GM12878 (cell line): ENCODE measurements around the gene HSD17B14. TPM values are rescaled to one million over a fixed set of nuclear protein-coding genes. Genes with fewer than 3 reads are reported as not detected.

Experiments
- DPF2 ChIP-seq: fragments of 450-650 bp; IDR thresholded peaks from 2 replicates; pipeline ENCODE4 v1.6.1; 2017; ENCODE audit warnings: mild to moderate bottlenecking
- IKZF2 ChIP-seq, 2 experiments: fragments of 450-650 bp; IDR thresholded peaks; 2 replicates each; pipeline ENCODE4 v1.6.1; 2017; ENCODE audit warnings: mild to moderate bottlenecking in 2 of 2, moderate library complexity in 2 of 2
- KAT2A ChIP-seq: conservative IDR thresholded peaks from 2 replicates; pipeline ENCODE4 v1.6.1; 2011; ENCODE audit warnings: low read depth, low read length; ENCODE audit not compliant: control insufficient read depth
- MYC ChIP-seq: IDR thresholded peaks from 2 replicates; pipeline ENCODE4 v1.6.1; 2011; ENCODE audit warnings: mild to moderate bottlenecking, low read length, moderate library complexity, inconsistent platforms; ENCODE audit not compliant: insufficient read depth, insufficient replicate concordance, insufficient read length, severe bottlenecking
- NFYA ChIP-seq: IDR thresholded peaks from 2 replicates; pipeline ENCODE4 v1.6.1; 2011; ENCODE audit warnings: low read depth, mild to moderate bottlenecking, low read length, improper control_type of control experiment, borderline replicate concordance
- PAX5 ChIP-seq: IDR thresholded peaks from 2 replicates; pipeline ENCODE4 v1.6.1; 2011; ENCODE audit warnings: low read depth, low read length, borderline replicate concordance
- SMAD1 ChIP-seq: fragments of 450-650 bp; IDR thresholded peaks from 2 replicates; pipeline ENCODE4 v1.6.1; 2018; ENCODE audit warnings: mild to moderate bottlenecking, low read depth; ENCODE audit not compliant: partially characterized antibody
- SREBF2 ChIP-seq: IDR thresholded peaks from 2 replicates; pipeline ENCODE4 v1.6.1; 2012; ENCODE audit warnings: mild to moderate bottlenecking, low read length
- ZBTB11 ChIP-seq: fragments of 450-650 bp; formaldehyde crosslinking; IDR thresholded peaks from 2 replicates; pipeline ENCODE4 v1.5.0; 2022; ENCODE audit warnings: mild to moderate bottlenecking, missing genetic modification characterization
- polyA plus RNA-seq, 11 experiments: library from polyadenylated mRNA; depleted of rRNA in 4 of 11; unstranded in 6 of 11; stranded (reverse) in 5 of 11; fragments of >200 nt; fragmentation: Nextera tagmentation in 4 of 11; fragmentation: Illumina TruSeq in 1 of 11; extraction: Ambion mirVana in 4 of 11; extraction: Trizol in 1 of 11; gene quantifications; 1 replicate in 1 of 11; 2 replicates in 10 of 11; pipeline versions ENCODE4 v1.2.1 to v1.2.3, GENCODE V29; 2011 to 2016; ENCODE audit warnings: inconsistent platforms in 2 of 11, missing spikeins in 2 of 11, low read depth in 1 of 11
- total RNA-seq, 4 experiments: library from RNA; depleted of rRNA in 3 of 4; stranded (reverse); fragments of >200 nt in 3 of 4; fragmentation: Illumina TruSeq in 1 of 4; extraction: Trizol in 1 of 4; gene quantifications; 2 replicates each; pipeline versions ENCODE4 v1.2.1 to v1.2.3, GENCODE V29; 2013 to 2021
- TF ChIP-seq, protein P1 (sequence below): fragments of 450-650 bp; conservative IDR thresholded peaks from 2 replicates; pipeline ENCODE4 v1.6.1; 2017; ENCODE audit warnings: mild to moderate bottlenecking, moderate library complexity
- TF ChIP-seq, protein P2 (sequence below): fragments of 150-350 bp; IDR thresholded peaks from 2 replicates; pipeline ENCODE4 v1.6.1; 2014; ENCODE audit warnings: mild to moderate bottlenecking, low read depth, low read length
- TF ChIP-seq, protein P3 (sequence below): fragments of 150-350 bp; IDR thresholded peaks from 2 replicates; pipeline ENCODE4 v1.6.1; 2016; ENCODE audit warnings: low read depth, low read length
- TF ChIP-seq, protein P4 (sequence below): fragments of 450-650 bp; IDR thresholded peaks from 2 replicates; pipeline ENCODE4 v1.6.1; 2016; ENCODE audit warnings: mild to moderate bottlenecking, moderate library complexity, borderline replicate concordance

Gene HSD17B14
- total and polyA plus RNA-seq, 10 of the 15 experiments (the other 5 are each of a cell fraction or from before 2014, with no cell fraction given), result 0.21 to 4.1 (median 0.61) TPM

GRCh38 chr19:48881741-48882657 lies 45.7 kb upstream of the HSD17B14 start (continued):
- TF ChIP-seq, protein P1, sequence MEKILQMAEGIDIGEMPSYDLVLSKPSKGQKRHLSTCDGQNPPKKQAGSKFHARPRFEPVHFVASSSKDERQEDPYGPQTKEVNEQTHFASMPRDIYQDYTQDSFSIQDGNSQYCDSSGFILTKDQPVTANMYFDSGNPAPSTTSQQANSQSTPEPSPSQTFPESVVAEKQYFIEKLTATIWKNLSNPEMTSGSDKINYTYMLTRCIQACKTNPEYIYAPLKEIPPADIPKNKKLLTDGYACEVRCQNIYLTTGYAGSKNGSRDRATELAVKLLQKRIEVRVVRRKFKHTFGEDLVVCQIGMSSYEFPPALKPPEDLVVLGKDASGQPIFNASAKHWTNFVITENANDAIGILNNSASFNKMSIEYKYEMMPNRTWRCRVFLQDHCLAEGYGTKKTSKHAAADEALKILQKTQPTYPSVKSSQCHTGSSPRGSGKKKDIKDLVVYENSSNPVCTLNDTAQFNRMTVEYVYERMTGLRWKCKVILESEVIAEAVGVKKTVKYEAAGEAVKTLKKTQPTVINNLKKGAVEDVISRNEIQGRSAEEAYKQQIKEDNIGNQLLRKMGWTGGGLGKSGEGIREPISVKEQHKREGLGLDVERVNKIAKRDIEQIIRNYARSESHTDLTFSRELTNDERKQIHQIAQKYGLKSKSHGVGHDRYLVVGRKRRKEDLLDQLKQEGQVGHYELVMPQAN, result no peak
- TF ChIP-seq, protein P2, sequence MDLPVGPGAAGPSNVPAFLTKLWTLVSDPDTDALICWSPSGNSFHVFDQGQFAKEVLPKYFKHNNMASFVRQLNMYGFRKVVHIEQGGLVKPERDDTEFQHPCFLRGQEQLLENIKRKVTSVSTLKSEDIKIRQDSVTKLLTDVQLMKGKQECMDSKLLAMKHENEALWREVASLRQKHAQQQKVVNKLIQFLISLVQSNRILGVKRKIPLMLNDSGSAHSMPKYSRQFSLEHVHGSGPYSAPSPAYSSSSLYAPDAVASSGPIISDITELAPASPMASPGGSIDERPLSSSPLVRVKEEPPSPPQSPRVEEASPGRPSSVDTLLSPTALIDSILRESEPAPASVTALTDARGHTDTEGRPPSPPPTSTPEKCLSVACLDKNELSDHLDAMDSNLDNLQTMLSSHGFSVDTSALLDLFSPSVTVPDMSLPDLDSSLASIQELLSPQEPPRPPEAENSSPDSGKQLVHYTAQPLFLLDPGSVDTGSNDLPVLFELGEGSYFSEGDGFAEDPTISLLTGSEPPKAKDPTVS, result no peak
- TF ChIP-seq DPF2 (no peak), IKZF2 (IDR thresholded peaks at IDR 0.05) (no peak), SREBF2 (no peak), SMAD1 (no peak), MYC (no peak), ZBTB11 (CRISPR knock-in tag) (no peak), KAT2A (no peak), NFYA (no peak), PAX5 (no peak)
- TF ChIP-seq, protein P3, sequence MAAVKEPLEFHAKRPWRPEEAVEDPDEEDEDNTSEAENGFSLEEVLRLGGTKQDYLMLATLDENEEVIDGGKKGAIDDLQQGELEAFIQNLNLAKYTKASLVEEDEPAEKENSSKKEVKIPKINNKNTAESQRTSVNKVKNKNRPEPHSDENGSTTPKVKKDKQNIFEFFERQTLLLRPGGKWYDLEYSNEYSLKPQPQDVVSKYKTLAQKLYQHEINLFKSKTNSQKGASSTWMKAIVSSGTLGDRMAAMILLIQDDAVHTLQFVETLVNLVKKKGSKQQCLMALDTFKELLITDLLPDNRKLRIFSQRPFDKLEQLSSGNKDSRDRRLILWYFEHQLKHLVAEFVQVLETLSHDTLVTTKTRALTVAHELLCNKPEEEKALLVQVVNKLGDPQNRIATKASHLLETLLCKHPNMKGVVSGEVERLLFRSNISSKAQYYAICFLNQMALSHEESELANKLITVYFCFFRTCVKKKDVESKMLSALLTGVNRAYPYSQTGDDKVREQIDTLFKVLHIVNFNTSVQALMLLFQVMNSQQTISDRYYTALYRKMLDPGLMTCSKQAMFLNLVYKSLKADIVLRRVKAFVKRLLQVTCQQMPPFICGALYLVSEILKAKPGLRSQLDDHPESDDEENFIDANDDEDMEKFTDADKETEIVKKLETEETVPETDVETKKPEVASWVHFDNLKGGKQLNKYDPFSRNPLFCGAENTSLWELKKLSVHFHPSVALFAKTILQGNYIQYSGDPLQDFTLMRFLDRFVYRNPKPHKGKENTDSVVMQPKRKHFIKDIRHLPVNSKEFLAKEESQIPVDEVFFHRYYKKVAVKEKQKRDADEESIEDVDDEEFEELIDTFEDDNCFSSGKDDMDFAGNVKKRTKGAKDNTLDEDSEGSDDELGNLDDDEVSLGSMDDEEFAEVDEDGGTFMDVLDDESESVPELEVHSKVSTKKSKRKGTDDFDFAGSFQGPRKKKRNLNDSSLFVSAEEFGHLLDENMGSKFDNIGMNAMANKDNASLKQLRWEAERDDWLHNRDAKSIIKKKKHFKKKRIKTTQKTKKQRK, result no peak
- TF ChIP-seq, protein P4, sequence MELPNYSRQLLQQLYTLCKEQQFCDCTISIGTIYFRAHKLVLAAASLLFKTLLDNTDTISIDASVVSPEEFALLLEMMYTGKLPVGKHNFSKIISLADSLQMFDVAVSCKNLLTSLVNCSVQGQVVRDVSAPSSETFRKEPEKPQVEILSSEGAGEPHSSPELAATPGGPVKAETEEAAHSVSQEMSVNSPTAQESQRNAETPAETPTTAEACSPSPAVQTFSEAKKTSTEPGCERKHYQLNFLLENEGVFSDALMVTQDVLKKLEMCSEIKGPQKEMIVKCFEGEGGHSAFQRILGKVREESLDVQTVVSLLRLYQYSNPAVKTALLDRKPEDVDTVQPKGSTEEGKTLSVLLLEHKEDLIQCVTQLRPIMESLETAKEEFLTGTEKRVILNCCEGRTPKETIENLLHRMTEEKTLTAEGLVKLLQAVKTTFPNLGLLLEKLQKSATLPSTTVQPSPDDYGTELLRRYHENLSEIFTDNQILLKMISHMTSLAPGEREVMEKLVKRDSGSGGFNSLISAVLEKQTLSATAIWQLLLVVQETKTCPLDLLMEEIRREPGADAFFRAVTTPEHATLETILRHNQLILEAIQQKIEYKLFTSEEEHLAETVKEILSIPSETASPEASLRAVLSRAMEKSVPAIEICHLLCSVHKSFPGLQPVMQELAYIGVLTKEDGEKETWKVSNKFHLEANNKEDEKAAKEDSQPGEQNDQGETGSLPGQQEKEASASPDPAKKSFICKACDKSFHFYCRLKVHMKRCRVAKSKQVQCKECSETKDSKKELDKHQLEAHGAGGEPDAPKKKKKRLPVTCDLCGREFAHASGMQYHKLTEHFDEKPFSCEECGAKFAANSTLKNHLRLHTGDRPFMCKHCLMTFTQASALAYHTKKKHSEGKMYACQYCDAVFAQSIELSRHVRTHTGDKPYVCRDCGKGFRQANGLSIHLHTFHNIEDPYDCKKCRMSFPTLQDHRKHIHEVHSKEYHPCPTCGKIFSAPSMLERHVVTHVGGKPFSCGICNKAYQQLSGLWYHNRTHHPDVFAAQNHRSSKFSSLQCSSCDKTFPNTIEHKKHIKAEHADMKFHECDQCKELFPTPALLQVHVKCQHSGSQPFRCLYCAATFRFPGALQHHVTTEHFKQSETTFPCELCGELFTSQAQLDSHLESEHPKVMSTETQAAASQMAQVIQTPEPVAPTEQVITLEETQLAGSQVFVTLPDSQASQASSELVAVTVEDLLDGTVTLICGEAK, result no peak
